BLaER1 treated with 17β-estradiol and CSF1 and Interleukin-3, amounts not matched to agents 10 nM and 100 nM (cell line): Measurements from ENCODE around the gene APBA3.

ENCODE experiments used
- H3K27ac ChIP-seq, 11 experiments: shearing (Covaris generic); formaldehyde crosslinking; 2 replicates each; pipeline ENCODE4 v1.8.1; 2022
- H3K27me3 ChIP-seq, 11 experiments: shearing (Covaris generic); formaldehyde crosslinking; 2 replicates each; pipeline ENCODE4 v1.8.1; 2022
- H3K36me3 ChIP-seq, 11 experiments: shearing (Covaris generic); formaldehyde crosslinking; 2 replicates each; pipeline ENCODE4 v1.8.1; 2022
- H3K4me1 ChIP-seq, 10 experiments: shearing (Covaris generic); formaldehyde crosslinking; 2 replicates each; pipeline ENCODE4 v1.8.1; 2022
- H3K4me2 ChIP-seq, 11 experiments: shearing (Covaris generic); formaldehyde crosslinking; 2 replicates each; pipeline ENCODE4 v1.8.1; 2022
- H3K4me3 ChIP-seq, 10 experiments: shearing (Covaris generic); formaldehyde crosslinking; 2 replicates each; pipeline ENCODE4 v1.8.1; 2022
- H3K9ac ChIP-seq, 11 experiments: shearing (Covaris generic); formaldehyde crosslinking; 2 replicates each; pipeline ENCODE4 v1.8.1; 2022
- H3K9me3 ChIP-seq, 11 experiments: shearing (Covaris generic); formaldehyde crosslinking; replicated peaks in 1 of 11; 2 replicates each; pipeline ENCODE4 v1.8.1; 2022
- H4K20me1 ChIP-seq, 11 experiments: shearing (Covaris generic); formaldehyde crosslinking; 2 replicates each; pipeline ENCODE4 v1.8.1; 2022
- Cebpa-rat ChIP-seq, 11 experiments: shearing (Covaris generic); IDR thresholded peaks; 2 replicates each; pipeline ENCODE4 v1.8.1; 2022

The APBA3 gene

DNA sequence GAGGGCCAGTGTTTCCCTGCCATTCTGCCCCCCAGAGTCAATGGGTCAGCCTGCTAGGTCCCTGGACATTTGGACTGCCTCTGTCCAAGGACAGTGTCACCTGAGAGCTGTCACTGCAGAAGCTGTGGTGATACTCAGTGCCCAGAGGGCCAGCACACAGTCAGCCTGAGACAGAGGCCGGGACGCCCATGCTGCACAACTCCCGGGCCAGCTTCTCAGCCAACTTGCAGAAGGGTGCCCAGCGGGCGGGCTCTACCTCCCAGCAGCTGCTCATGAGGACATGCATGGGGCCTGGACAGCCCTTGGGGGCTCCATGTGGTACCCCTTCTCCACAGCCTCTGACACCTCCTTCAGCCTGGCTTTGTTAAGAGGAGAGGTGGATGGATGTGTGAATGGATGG lies 14.3 kb upstream of the APBA3 start:
- Histone ChIP-seq H3K9me3 (peaks cover 3 to 33% (median 9%) of the 10 kb centered on the region in 11 experiments), H3K27me3 (no peaks in the 10 kb centered on the region), H3K4me2 (no peak overlapping the region), H4K20me1 (no peaks in the 10 kb centered on the region), H3K4me1 (no peaks in the 10 kb centered on the region), H3K36me3 (no peaks in the 10 kb centered on the region), H3K4me3 (no peak overlapping the region), H3K9ac (no peak overlapping the region), H3K27ac (no peak overlapping the region)
- no peak for TF ChIP-seq Cebpa-rat (IDR thresholded peaks at IDR 0.05)

- no peak overlapping the region for H3K9ac ChIP-seq
- H3K36me3 ChIP-seq = peaks cover 0 to 2% (median 0%) of the 10 kb centered on the region in 11 experiments; a peak in 3 of 22 replicates
- H4K20me1 ChIP-seq = peaks cover 0 to 4% (median 0%) of the 10 kb centered on the region in 11 experiments; a peak in 1 of 22 replicates
- no peak overlapping the region for H3K4me2 ChIP-seq
- H3K4me1 ChIP-seq = no peaks in the 10 kb centered on the region
- no peak overlapping the region for H3K27ac ChIP-seq
- H3K9me3 ChIP-seq = peaks cover 0 to 30% (median 6%) of the 10 kb centered on the region in 11 experiments; a peak in 7 of 22 replicates
- no peaks in the 10 kb centered on the region for H3K27me3 ChIP-seq
- no peak for TF ChIP-seq Cebpa-rat (IDR thresholded peaks at IDR 0.05)
- H3K4me3 ChIP-seq = no peak overlapping the region
Observed at GRCh38 chr19:3775374-3775711, 13.9 kb upstream of the APBA3 start.

DNA sequence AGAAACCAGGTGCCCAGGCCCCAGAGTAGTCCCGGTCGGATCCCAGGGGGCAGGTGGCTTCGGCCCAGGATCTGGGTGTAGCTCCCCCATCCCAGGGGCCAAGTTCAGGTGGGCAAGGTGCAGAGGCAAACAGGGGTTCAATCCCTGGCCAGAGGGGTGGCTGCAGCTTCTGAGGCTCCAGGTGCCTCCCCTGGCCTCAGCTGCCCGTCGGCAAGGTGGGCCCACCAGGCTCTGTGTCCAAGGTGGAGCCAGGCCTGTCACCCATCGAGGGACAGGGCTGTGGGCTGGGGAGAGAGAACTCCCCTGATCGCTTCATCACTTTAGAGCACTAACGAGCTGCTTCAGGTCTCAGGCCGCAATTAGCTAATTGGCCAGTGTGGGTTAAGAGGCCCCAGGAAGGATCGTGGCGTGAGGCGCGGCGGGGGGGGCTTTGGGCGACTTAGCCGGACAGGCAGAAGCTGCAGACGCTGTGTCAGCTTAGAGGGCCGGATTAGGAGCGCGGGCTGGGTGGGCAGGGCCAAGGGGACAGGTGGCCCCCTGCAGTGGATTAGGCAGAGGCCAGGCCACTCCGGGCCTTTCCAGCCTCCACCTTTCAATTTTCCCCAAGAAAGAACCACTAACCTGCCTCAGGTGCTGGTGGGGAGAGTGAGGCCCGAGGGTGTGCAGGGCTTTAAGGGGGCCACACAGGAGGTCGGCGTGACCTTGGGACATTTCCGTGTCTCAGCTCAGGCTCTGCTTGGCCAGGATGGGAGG lies 13.3 kb upstream of the APBA3 start:
- H4K20me1 ChIP-seq = peaks cover 0 to 9% (median 0%) of the 10 kb centered on the region in 11 experiments; a peak in 1 of 22 replicates
- no peak overlapping the region for H3K9ac ChIP-seq
- H3K27ac ChIP-seq = no peak overlapping the region
- no peaks in the 10 kb centered on the region for H3K4me1 ChIP-seq
- no peak for TF ChIP-seq Cebpa-rat (IDR thresholded peaks at IDR 0.05)
- peaks cover 0 to 6% (median 3%) of the 10 kb centered on the region in 11 experiments; a peak in 8 of 22 replicates for H3K36me3 ChIP-seq
- no peak overlapping the region for H3K4me3 ChIP-seq
- peaks cover 0 to 25% (median 6%) of the 10 kb centered on the region in 11 experiments; a peak in 7 of 22 replicates for H3K9me3 ChIP-seq
- H3K27me3 ChIP-seq = no peaks in the 10 kb centered on the region
- no peak overlapping the region for H3K4me2 ChIP-seq

GRCh38 chr19:3773814-3774515 lies 12.5 kb upstream of the APBA3 start:
- Histone ChIP-seq H4K20me1 (peaks cover 0 to 17% (median 0%) of the 10 kb centered on the region in 11 experiments; a peak in 1 of 22 replicates), H3K9ac (no peak overlapping the region), H3K27ac (no peak overlapping the region), H3K27me3 (no peaks in the 10 kb centered on the region), H3K36me3 (peaks cover 0 to 13% (median 8%) of the 10 kb centered on the region in 11 experiments; a peak in 9 of 22 replicates), H3K4me2 (no peak overlapping the region), H3K4me3 (no peak overlapping the region), H3K4me1 (no peaks in the 10 kb centered on the region), H3K9me3 (peaks cover 0 to 21% (median 6%) of the 10 kb centered on the region in 11 experiments; a peak in 7 of 22 replicates)
- no peak for TF ChIP-seq Cebpa-rat (IDR thresholded peaks at IDR 0.05)

DNA sequence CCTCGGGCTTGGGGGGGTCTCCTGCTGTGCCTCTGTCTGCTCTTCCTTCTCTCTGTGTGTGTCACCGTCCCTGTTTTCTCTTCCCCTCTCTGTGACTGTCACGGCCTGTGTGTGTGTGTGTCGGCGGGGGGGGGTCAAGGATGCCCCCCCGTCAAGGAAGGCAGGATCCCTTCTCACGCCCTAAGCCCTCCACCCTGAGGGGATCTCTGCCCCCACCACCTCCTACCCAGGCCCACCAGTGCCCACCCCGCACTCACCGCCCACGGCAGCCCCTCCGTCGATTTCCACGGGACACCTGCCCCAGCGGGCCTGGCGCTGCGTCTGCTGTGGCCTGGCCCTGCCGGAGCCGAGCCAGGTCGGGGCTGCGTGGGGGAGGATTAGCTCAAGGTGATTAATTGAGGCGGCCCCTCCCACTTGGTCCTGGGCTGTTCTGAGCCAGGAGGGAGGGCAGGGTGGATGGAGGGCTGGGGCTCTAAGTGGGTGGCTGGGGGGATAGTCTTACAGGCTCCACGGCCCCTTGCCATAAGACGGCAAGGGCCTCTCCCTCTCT lies 10.5 kb upstream of the APBA3 start, which contains the start of gene RAX2:
TSS of gene RAX2 (minus strand) at position 323 of the 550 bp plus-strand sequence. CDS start 486 bp downstream, outside the sequence.
- Histone ChIP-seq H3K4me3 (no peak within 1 kb of the TSS), H3K4me2 (no peak within 1 kb of the TSS)

GRCh38 chr19:3771000-3771905 lies 9.8 kb upstream of the APBA3 start:
- Histone ChIP-seq H3K4me1 (peaks cover 0 to 22% (median 6%) of the 10 kb centered on the region in 10 experiments; a peak in 11 of 20 replicates), H3K27ac (no peak overlapping the region), H3K4me3 (no peak overlapping the region), H3K4me2 (no peak overlapping the region), H3K9me3 (no peaks in the 10 kb centered on the region), H4K20me1 (peaks cover 0 to 28% (median 0%) of the 10 kb centered on the region in 11 experiments; a peak in 1 of 22 replicates), H3K36me3 (peaks cover 15 to 39% (median 31%) of the 10 kb centered on the region in 11 experiments), H3K9ac (no peak overlapping the region), H3K27me3 (no peaks in the 10 kb centered on the region)
- no peak for TF ChIP-seq Cebpa-rat (IDR thresholded peaks at IDR 0.05)

More for the DNA sequence above, 10.5 kb upstream of the APBA3 start, which contains the start of gene RAX2:
- no peak for TF ChIP-seq Cebpa-rat (IDR thresholded peaks at IDR 0.05)
- peaks cover 0 to under 1% (median 0%) of the 10 kb centered on the region in 11 experiments; a peak in 1 of 22 replicates for H3K9me3 ChIP-seq
- H3K9ac ChIP-seq = no peak within 1 kb of the TSS
- H3K4me1 ChIP-seq = peaks cover 0 to 14% (median 0%) of the 10 kb centered on the region in 10 experiments; a peak in 5 of 20 replicates
- H3K36me3 ChIP-seq = peaks cover 11 to 32% (median 25%) of the 10 kb centered on the region in 11 experiments; a peak in 21 of 22 replicates
- peaks cover 0 to 28% (median 0%) of the 10 kb centered on the region in 11 experiments; a peak in 1 of 22 replicates for H4K20me1 ChIP-seq
- H3K27ac ChIP-seq = no peak within 1 kb of the TSS
- H3K27me3 ChIP-seq = no peaks in the 10 kb centered on the region

DNA sequence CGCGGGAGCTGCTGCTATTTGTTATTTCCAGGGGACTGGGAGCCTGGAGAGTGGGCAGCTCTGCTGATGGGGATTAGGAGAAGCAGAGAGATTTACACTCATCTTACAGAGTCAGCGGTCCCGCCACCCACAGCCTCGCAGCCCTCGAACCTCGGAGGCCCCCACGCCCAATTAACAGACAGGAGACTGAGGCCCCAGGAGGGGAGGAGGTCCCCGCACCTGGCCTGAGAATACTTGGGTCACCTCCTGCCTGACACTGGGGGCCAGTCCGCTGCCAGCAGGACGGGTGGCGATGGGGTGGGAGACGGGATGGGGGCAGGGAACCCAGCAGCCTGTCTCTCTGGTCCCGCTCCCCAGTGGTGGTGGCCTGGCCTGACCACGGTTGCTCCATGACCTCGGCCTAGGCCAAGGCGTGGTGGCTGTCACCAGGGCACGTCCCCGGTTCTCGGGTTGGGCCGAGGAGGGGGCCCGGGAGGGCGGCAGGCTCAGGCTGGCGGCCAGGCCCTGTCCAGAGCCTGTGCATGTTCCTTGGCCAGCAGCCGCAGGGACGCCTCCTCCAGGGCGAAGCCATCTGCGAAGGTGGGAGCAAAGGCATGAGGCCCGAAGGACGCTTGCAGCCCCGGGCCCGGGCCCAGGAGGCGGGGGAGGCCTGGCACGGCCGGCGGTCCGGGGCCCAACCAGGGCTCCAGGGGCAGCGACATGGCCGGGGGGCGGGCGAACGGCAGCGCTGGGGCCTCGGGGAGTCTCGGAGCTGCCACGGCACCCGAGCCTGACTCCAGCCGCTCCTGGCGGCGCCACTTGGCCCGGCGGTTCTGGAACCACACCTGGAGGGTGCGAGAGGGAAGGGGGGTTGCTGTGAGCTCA lies 8.9 kb upstream of the APBA3 start:
- Histone ChIP-seq H3K27ac (no peak overlapping the region; a peak in 1 of 22 replicates), H3K9me3 (no peaks in the 10 kb centered on the region), H3K9ac (no peak overlapping the region), H3K4me1 (peaks cover 0 to 29% (median 9%) of the 10 kb centered on the region in 10 experiments; a peak in 11 of 20 replicates), H3K4me3 (no peak overlapping the region), H3K4me2 (no peak overlapping the region), H4K20me1 (peaks cover 0 to 28% (median 0%) of the 10 kb centered on the region in 11 experiments; a peak in 1 of 22 replicates), H3K36me3 (peaks cover 16 to 47% (median 38%) of the 10 kb centered on the region in 11 experiments), H3K27me3 (no peaks in the 10 kb centered on the region)
- no peak for TF ChIP-seq Cebpa-rat (IDR thresholded peaks at IDR 0.05)
